HFFc6 (cell line): ENCODE data around the gene UBLCP1. TPM values are rescaled to one million over a fixed set of nuclear protein-coding genes. Genes with fewer than 3 reads are reported as not detected.
"Not testable (repeated sequence)": the region's sequence is repeated elsewhere in the genome, so short reads cannot be mapped to it uniquely, and the experiment has no call there.

Experiments
- DNase-seq: peaks from one replicate; pipeline ENCODE4 v3.0.0-alpha.2; 2018
- H3K27ac Mint-ChIP-seq: 2 replicates; pipeline ENCODE4 v1.8.0; 2020; ENCODE audit warnings: mild to moderate bottlenecking, mixed read lengths
- H3K27me3 Mint-ChIP-seq: 2 replicates; pipeline ENCODE4 v1.8.0; 2021; ENCODE audit warnings: mild to moderate bottlenecking, moderate library complexity, mixed read lengths; ENCODE audit not compliant: insufficient read depth
- H3K36me3 Mint-ChIP-seq: 2 replicates; pipeline ENCODE4 v1.8.0; 2021; ENCODE audit warnings: low read depth, mixed read lengths
- H3K4me1 Mint-ChIP-seq: 2 replicates; pipeline ENCODE4 v1.8.0; 2020; ENCODE audit warnings: low read depth, mixed read lengths
- H3K4me3 Mint-ChIP-seq: 2 replicates; pipeline ENCODE4 v1.8.0; 2020; ENCODE audit warnings: mild to moderate bottlenecking, moderate library complexity, mixed read lengths
- H3K9me3 Mint-ChIP-seq: 2 replicates; pipeline ENCODE4 v1.8.0; 2020; ENCODE audit warnings: mild to moderate bottlenecking, mixed read lengths
- CTCF ChIP-seq: fragments of 200-600 bp; sonication (generic); IDR thresholded peaks from 2 replicates; pipeline ENCODE4 v1.5.0; 2021; ENCODE audit warnings: antibody characterized with exemption, mild to moderate bottlenecking
- total RNA-seq, 6 experiments: library from RNA; stranded (reverse); fragmentation: NEBNext Ultra II Directional; extraction: Animal tissue kit (Norgen Biotek cat#: 25700); gene quantifications; 2 replicates in 1 of 6; 3 replicates in 5 of 6; pipeline ENCODE4 v1.2.3, GENCODE V29; 2021

UBLCP1 gene
- total RNA-seq, 6 experiments from 2014 or later = 30.6 to 37.6 (median 35.0) TPM

- Mint-ChIP-seq H3K4me3 (no peak overlapping the region), H3K4me1 (peaks cover 6% of the 10 kb centered on the region), H3K27ac (no peak overlapping the region), H3K9me3 (no peaks in the 10 kb centered on the region), H3K36me3 (no peaks in the 10 kb centered on the region), H3K27me3 (no peaks in the 10 kb centered on the region; the same call in 1 of the 2 replicates)
- no peak for DNase-seq
- no peak for TF ChIP-seq CTCF
Measured at GRCh38 chr5:159218595-159219023, 44.5 kb upstream of the UBLCP1 start.

GRCh38 chr5:159220206-159220605 is 42.9 kb upstream of the UBLCP1 start:
- no peak for DNase-seq
- no peaks in the 10 kb centered on the region; the same call in 1 of the 2 replicates for H3K27me3 Mint-ChIP-seq
- H3K4me1 Mint-ChIP-seq = peaks cover 6% of the 10 kb centered on the region
- no peaks in the 10 kb centered on the region for H3K36me3 Mint-ChIP-seq
- TF ChIP-seq CTCF = no peak
- no peak overlapping the region for H3K4me3 Mint-ChIP-seq
- no peak overlapping the region for H3K27ac Mint-ChIP-seq
- no peaks in the 10 kb centered on the region for H3K9me3 Mint-ChIP-seq

- no peaks in the 10 kb centered on the region; the same call in 1 of the 2 replicates for H3K27me3 Mint-ChIP-seq
- H3K36me3 Mint-ChIP-seq = no peaks in the 10 kb centered on the region
- H3K4me3 Mint-ChIP-seq = no peak overlapping the region
- no peak for DNase-seq
- H3K4me1 Mint-ChIP-seq = peaks cover 10% of the 10 kb centered on the region
- TF ChIP-seq CTCF = no peak
- H3K9me3 Mint-ChIP-seq = no peaks in the 10 kb centered on the region
- no peak overlapping the region for H3K27ac Mint-ChIP-seq
Measured at GRCh38 chr5:159223469-159223868, 39.6 kb upstream of the UBLCP1 start.

- Mint-ChIP-seq H3K27me3 (no peaks in the 10 kb centered on the region; the same call in 1 of the 2 replicates), H3K9me3 (no peaks in the 10 kb centered on the region), H3K27ac (no peak overlapping the region), H3K36me3 (no peaks in the 10 kb centered on the region), H3K4me3 (no peak overlapping the region), H3K4me1 (peaks cover 7% of the 10 kb centered on the region; the same call in 1 of the 2 replicates)
- no peak for DNase-seq
- no peak for TF ChIP-seq CTCF
Measured at GRCh38 chr5:159224471-159224870, 38.6 kb upstream of the UBLCP1 start.

GRCh38 chr5:159226451-159226850 is 36.6 kb upstream of the UBLCP1 start:
- no peak for TF ChIP-seq CTCF
- Mint-ChIP-seq H3K4me3 (no peak overlapping the region), H3K9me3 (no peaks in the 10 kb centered on the region), H3K36me3 (no peaks in the 10 kb centered on the region), H3K27ac (no peak overlapping the region), H3K27me3 (no peaks in the 10 kb centered on the region; the same call in 1 of the 2 replicates), H3K4me1 (peaks cover 7% of the 10 kb centered on the region; the same call in 1 of the 2 replicates)
- DNase-seq = no peak

GRCh38 chr5:159227452-159227851 is 35.6 kb upstream of the UBLCP1 start:
- Mint-ChIP-seq H3K36me3 (no peaks in the 10 kb centered on the region), H3K9me3 (no peaks in the 10 kb centered on the region), H3K27ac (no peak overlapping the region), H3K27me3 (peaks cover 2% of the 10 kb centered on the region; the same call in 1 of the 2 replicates), H3K4me3 (no peak overlapping the region), H3K4me1 (peaks cover 7% of the 10 kb centered on the region; the same call in 1 of the 2 replicates)
- TF ChIP-seq CTCF = no peak
- DNase-seq = no peak

GRCh38 chr5:159228097-159228496 is 35.0 kb upstream of the UBLCP1 start:
- H3K36me3 Mint-ChIP-seq, DNase-seq, H3K4me3 Mint-ChIP-seq, H3K9me3 Mint-ChIP-seq, H3K27ac Mint-ChIP-seq, H3K27me3 Mint-ChIP-seq, H3K4me1 Mint-ChIP-seq: not testable (repeated sequence)
